ENCODE data around the gene NXPH1.
"Not testable (repeated sequence)": the region's sequence is repeated elsewhere in the genome, so short reads cannot be mapped to it uniquely, and the experiment has no call there.

NXPH1 gene

GRCh38 chr7:8702807-8703206 lies 269.4 kb downstream of the NXPH1 start:
- Histone ChIP-seq H3K36me3 (ENCODE audit: insufficient read depth, low read length) (no peaks in the 10 kb centered on the region), H3K9me3 (ENCODE audit: control insufficient read depth, insufficient read depth, low read length) (no peaks in the 10 kb centered on the region), H3K9ac (ENCODE audit: low read depth, low read length) (no peak overlapping the region), H3K4me1 (ENCODE audit: insufficient read depth, low read length) (no peaks in the 10 kb centered on the region)

- Histone ChIP-seq H3K9ac (ENCODE audit: low read depth, low read length) (no peak overlapping the region), H3K36me3 (ENCODE audit: insufficient read depth, low read length) (no peaks in the 10 kb centered on the region), H3K9me3 (ENCODE audit: control insufficient read depth, insufficient read depth, low read length) (no peaks in the 10 kb centered on the region; the same call in 1 of the 2 replicates), H3K4me1 (ENCODE audit: insufficient read depth, low read length) (no peaks in the 10 kb centered on the region)
Observed at GRCh38 chr7:8710124-8710523, 276.7 kb downstream of the NXPH1 start.

- Histone ChIP-seq H3K4me1 (ENCODE audit: insufficient read depth, low read length) (no peaks in the 10 kb centered on the region), H3K36me3 (ENCODE audit: insufficient read depth, low read length) (no peaks in the 10 kb centered on the region), H3K9ac (ENCODE audit: low read depth, low read length) (no peak overlapping the region), H3K9me3 (ENCODE audit: control insufficient read depth, insufficient read depth, low read length) (no peaks in the 10 kb centered on the region; the same call in 1 of the 2 replicates)
Observed at GRCh38 chr7:8714791-8715190, 281.4 kb downstream of the NXPH1 start.

GRCh38 chr7:8719102-8719501 lies 285.7 kb downstream of the NXPH1 start:
- H3K9me3 ChIP-seq (ENCODE audit: control insufficient read depth, insufficient read depth, low read length), result no peaks in the 10 kb centered on the region
- H3K4me1 ChIP-seq (ENCODE audit: insufficient read depth, low read length), result no peaks in the 10 kb centered on the region
- no peak overlapping the region for H3K9ac ChIP-seq (ENCODE audit: low read depth, low read length)
- H3K36me3 ChIP-seq (ENCODE audit: insufficient read depth, low read length), result no peaks in the 10 kb centered on the region

- H3K9me3 ChIP-seq (ENCODE audit: control insufficient read depth, insufficient read depth, low read length), result no peaks in the 10 kb centered on the region
- H3K9ac ChIP-seq (ENCODE audit: low read depth, low read length), result no peak overlapping the region
- H3K4me1 ChIP-seq (ENCODE audit: insufficient read depth, low read length), result no peaks in the 10 kb centered on the region
- no peaks in the 10 kb centered on the region for H3K36me3 ChIP-seq (ENCODE audit: insufficient read depth, low read length)
Observed at GRCh38 chr7:8724080-8724718, 290.8 kb downstream of the NXPH1 start.

- H3K9me3 ChIP-seq (ENCODE audit: control insufficient read depth, insufficient read depth, low read length); H3K36me3 ChIP-seq (ENCODE audit: insufficient read depth, low read length): not testable (repeated sequence)
Observed at GRCh38 chr7:8731756-8732155, 298.3 kb downstream of the NXPH1 start.

GRCh38 chr7:8739837-8740236 lies 306.4 kb downstream of the NXPH1 start:
- Histone ChIP-seq H3K4me1 (ENCODE audit: insufficient read depth, low read length) (no peaks in the 10 kb centered on the region), H3K9me3 (ENCODE audit: control insufficient read depth, insufficient read depth, low read length) (no peaks in the 10 kb centered on the region), H3K9ac (ENCODE audit: low read depth, low read length) (no peak overlapping the region), H3K36me3 (ENCODE audit: insufficient read depth, low read length) (no peaks in the 10 kb centered on the region)

More at GRCh38 chr7:8731756-8732155, 298.3 kb downstream of the NXPH1 start:
- not testable (repeated sequence) for H3K4me1 ChIP-seq (ENCODE audit: insufficient read depth, low read length); H3K9ac ChIP-seq (ENCODE audit: low read depth, low read length)

- H3K9me3 ChIP-seq (ENCODE audit: control insufficient read depth, insufficient read depth, low read length), result no peaks in the 10 kb centered on the region
Observed at GRCh38 chr7:8742837-8743236, 309.4 kb downstream of the NXPH1 start.

GRCh38 chr7:8747338-8747737 lies 313.9 kb downstream of the NXPH1 start:
- H3K4me1 ChIP-seq (ENCODE audit: insufficient read depth, low read length), result no peaks in the 10 kb centered on the region
- no peak overlapping the region for H3K9ac ChIP-seq (ENCODE audit: low read depth, low read length)
- no peaks in the 10 kb centered on the region for H3K9me3 ChIP-seq (ENCODE audit: control insufficient read depth, insufficient read depth, low read length)
- H3K36me3 ChIP-seq (ENCODE audit: insufficient read depth, low read length), result no peaks in the 10 kb centered on the region

More at GRCh38 chr7:8742837-8743236, 309.4 kb downstream of the NXPH1 start:
- no peaks in the 10 kb centered on the region for H3K36me3 ChIP-seq (ENCODE audit: insufficient read depth, low read length)
- no peak overlapping the region for H3K9ac ChIP-seq (ENCODE audit: low read depth, low read length)
- no peaks in the 10 kb centered on the region for H3K4me1 ChIP-seq (ENCODE audit: insufficient read depth, low read length)

GRCh38 chr7:8751557-8752231 lies 318.3 kb downstream of the NXPH1 start:
- Histone ChIP-seq H3K9me3 (ENCODE audit: control insufficient read depth, insufficient read depth, low read length) (no peaks in the 10 kb centered on the region), H3K36me3 (ENCODE audit: insufficient read depth, low read length) (no peaks in the 10 kb centered on the region), H3K4me1 (ENCODE audit: insufficient read depth, low read length) (no peaks in the 10 kb centered on the region), H3K9ac (ENCODE audit: low read depth, low read length) (no peak overlapping the region)

- no peaks in the 10 kb centered on the region for H3K9me3 ChIP-seq (ENCODE audit: control insufficient read depth, insufficient read depth, low read length)
- H3K9ac ChIP-seq (ENCODE audit: low read depth, low read length), result no peak overlapping the region
Observed at GRCh38 chr7:8753355-8753754, 319.9 kb downstream of the NXPH1 start.

GRCh38 chr7:8761731-8762130 lies 328.3 kb downstream of the NXPH1 start:
- H3K4me1 ChIP-seq (ENCODE audit: insufficient read depth, low read length), result no peaks in the 10 kb centered on the region

More at GRCh38 chr7:8753355-8753754, 319.9 kb downstream of the NXPH1 start:
- H3K36me3 ChIP-seq (ENCODE audit: insufficient read depth, low read length), result no peaks in the 10 kb centered on the region
- H3K4me1 ChIP-seq (ENCODE audit: insufficient read depth, low read length), result no peaks in the 10 kb centered on the region

GRCh38 chr7:8762803-8763202 lies 329.4 kb downstream of the NXPH1 start:
- H3K36me3 ChIP-seq (ENCODE audit: insufficient read depth, low read length), result no peaks in the 10 kb centered on the region
- no peak overlapping the region for H3K9ac ChIP-seq (ENCODE audit: low read depth, low read length)
- no peaks in the 10 kb centered on the region for H3K9me3 ChIP-seq (ENCODE audit: control insufficient read depth, insufficient read depth, low read length)
- H3K4me1 ChIP-seq (ENCODE audit: insufficient read depth, low read length), result no peaks in the 10 kb centered on the region

More at GRCh38 chr7:8761731-8762130, 328.3 kb downstream of the NXPH1 start:
- Histone ChIP-seq H3K36me3 (ENCODE audit: insufficient read depth, low read length) (no peaks in the 10 kb centered on the region), H3K9ac (ENCODE audit: low read depth, low read length) (no peak overlapping the region), H3K9me3 (ENCODE audit: control insufficient read depth, insufficient read depth, low read length) (no peaks in the 10 kb centered on the region)

- no peaks in the 10 kb centered on the region for H3K36me3 ChIP-seq (ENCODE audit: insufficient read depth, low read length)
- H3K9ac ChIP-seq (ENCODE audit: low read depth, low read length), result no peak overlapping the region
- no peaks in the 10 kb centered on the region for H3K4me1 ChIP-seq (ENCODE audit: insufficient read depth, low read length)
- H3K9me3 ChIP-seq (ENCODE audit: control insufficient read depth, insufficient read depth, low read length), result no peaks in the 10 kb centered on the region
Observed at GRCh38 chr7:8765374-8765773, 332.0 kb downstream of the NXPH1 start.

- H3K9me3 ChIP-seq (ENCODE audit: control insufficient read depth, insufficient read depth, low read length), result no peaks in the 10 kb centered on the region
- no peaks in the 10 kb centered on the region for H3K36me3 ChIP-seq (ENCODE audit: insufficient read depth, low read length)
- no peak overlapping the region for H3K9ac ChIP-seq (ENCODE audit: low read depth, low read length)
- H3K4me1 ChIP-seq (ENCODE audit: insufficient read depth, low read length), result no peaks in the 10 kb centered on the region
Observed at GRCh38 chr7:8773518-8773917, 340.1 kb downstream of the NXPH1 start.
